Coronary artery (tissue), 2 donors: Measurements from ENCODE around the gene SPR.

Experiments used
- DNase-seq: peaks from one replicate; pipeline ENCODE4 v3.0.0-alpha.2; 2017; ENCODE audit warnings: low spot score
- H3K27ac ChIP-seq, 2 donors: fragments of 200-600 bp; sonication (generic); one replicate each; pipeline ENCODE4 v1.5.1; 2016 to 2019
- H3K4me3 ChIP-seq: fragments of 200-600 bp; sonication (generic); 2 replicates; pipeline ENCODE4 v1.5.1; 2016; ENCODE audit warnings: mild to moderate bottlenecking, moderate library complexity
- TF ChIP-seq, protein P1 (sequence below): fragments of 200-600 bp; sonication (generic); IDR thresholded peaks from one replicate; pipeline ENCODE4 v1.5.1; 2019; ENCODE audit warnings: antibody characterized with exemption

Gene SPR

DNA sequence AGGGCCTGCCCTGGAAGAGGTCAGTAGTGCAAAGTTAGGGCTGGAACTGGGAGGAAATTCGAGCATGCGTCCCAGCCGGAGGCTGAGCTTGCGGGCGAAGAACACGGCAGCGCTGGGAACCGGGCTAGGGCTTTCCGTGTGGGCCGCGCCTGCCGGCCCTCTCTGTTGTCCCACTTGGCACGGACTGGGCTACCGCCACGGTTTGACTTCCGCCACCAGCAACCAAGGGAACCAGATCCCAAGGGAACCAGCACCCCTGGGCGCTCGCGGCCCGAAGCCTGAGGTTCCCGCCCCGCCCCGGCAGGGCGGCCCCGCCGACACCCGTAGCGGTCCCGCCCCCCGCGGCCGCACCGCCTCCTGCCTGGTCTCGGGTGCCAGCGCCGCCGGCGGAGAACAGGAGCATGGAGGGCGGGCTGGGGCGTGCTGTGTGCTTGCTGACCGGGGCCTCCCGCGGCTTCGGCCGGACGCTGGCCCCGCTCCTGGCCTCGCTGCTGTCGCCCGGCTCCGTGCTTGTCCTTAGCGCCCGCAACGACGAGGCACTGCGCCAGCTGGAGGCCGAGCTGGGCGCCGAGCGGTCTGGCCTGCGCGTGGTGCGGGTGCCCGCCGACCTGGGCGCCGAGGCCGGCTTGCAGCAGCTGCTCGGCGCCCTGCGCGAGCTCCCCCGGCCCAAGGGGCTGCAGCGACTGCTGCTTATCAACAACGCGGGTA, at the start of gene SPR:
SPR (plus strand) TSS at position 377 of the 708 bp plus-strand sequence; CDS start at position 402, 25 bp downstream.
- peak within 1 kb of the TSS; percentile 79 to 93 for H3K27ac ChIP-seq
- peak; percentile 82 for DNase-seq
- H3K4me3 ChIP-seq = peak within 1 kb of the TSS; percentile 79
- TF ChIP-seq, protein P1, sequence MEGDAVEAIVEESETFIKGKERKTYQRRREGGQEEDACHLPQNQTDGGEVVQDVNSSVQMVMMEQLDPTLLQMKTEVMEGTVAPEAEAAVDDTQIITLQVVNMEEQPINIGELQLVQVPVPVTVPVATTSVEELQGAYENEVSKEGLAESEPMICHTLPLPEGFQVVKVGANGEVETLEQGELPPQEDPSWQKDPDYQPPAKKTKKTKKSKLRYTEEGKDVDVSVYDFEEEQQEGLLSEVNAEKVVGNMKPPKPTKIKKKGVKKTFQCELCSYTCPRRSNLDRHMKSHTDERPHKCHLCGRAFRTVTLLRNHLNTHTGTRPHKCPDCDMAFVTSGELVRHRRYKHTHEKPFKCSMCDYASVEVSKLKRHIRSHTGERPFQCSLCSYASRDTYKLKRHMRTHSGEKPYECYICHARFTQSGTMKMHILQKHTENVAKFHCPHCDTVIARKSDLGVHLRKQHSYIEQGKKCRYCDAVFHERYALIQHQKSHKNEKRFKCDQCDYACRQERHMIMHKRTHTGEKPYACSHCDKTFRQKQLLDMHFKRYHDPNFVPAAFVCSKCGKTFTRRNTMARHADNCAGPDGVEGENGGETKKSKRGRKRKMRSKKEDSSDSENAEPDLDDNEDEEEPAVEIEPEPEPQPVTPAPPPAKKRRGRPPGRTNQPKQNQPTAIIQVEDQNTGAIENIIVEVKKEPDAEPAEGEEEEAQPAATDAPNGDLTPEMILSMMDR = no peak

DNA sequence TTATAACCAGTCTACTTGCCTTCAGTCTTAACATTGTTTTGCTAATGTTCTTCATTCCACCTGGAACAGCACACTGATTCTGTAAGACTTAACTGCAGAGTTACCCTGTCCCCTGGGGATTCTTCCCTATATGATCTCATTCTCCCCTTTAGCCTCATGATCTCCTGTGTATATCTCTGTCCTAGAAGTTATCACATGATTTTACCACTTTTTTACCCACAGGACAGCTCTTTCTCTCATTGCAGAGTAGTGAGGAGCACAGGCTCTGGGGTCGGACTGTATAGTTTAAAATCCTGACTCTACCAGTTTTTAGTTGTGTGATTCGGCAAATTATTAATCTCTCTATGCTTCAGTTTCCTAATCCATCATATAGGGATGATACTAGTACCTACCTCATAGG, 47.1 kb upstream of the SPR start:
- DNase-seq = no peak
- Histone ChIP-seq H3K27ac (no peak overlapping the region), H3K4me3 (no peak overlapping the region)
- TF ChIP-seq, protein P1 = no peak

DNA sequence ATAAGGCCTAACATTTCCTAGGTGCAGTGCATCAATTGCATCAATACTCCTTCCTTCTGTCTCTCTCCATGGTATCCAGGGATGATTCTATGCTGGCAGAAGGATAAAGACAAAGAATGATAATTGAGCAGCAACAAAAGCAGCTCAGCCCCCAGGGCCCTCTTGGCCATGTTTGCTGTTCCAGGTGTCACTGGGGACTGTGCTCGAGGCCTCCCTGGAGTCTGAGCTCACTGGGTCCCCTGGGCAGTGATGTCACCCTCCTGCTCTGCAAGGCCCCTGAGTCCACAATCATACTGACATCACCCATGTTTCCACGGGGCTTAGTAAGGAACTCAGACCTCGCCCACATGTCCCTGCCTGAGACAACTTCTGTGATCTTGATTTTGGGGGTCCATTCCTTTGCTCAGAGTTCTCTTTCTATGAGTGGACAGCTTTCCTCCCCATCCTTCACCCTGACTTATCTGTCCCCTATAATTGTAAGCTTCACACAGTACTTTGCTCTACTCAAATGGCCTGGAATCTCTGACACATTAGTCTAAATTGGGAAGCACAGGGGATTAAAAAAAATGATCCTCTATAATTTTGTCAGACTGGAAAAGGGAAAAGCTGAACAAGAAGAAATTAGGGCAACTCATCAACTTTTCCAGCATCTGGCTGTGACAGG, 45.6 kb upstream of the SPR start:
- Histone ChIP-seq H3K4me3 (no peak overlapping the region), H3K27ac (no peak overlapping the region)
- no peak for DNase-seq
- TF ChIP-seq, protein P1 = no peak

DNA sequence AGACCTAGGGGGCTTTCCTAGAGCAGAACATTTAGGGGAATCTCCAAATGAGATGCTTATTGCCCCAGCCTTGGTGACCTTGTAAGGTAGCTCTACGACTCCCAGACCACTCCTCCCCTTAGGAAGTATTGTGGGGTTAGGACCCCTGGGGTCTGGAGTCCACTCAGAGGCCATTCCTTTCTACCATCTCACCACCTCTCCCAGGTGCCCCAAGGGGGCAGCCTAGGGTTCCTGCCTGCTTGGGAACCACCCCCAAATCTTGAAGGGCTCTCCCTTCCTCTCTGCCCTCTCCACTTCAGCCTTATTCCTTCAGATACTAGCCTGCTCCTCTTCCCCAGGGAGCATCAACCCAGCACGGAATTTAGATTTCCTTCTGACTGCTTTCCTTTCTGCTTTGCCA, 43.9 kb upstream of the SPR start:
- no peak for DNase-seq
- Histone ChIP-seq H3K4me3 (no peak overlapping the region), H3K27ac (no peak overlapping the region)
- TF ChIP-seq, protein P1 = no peak

DNA sequence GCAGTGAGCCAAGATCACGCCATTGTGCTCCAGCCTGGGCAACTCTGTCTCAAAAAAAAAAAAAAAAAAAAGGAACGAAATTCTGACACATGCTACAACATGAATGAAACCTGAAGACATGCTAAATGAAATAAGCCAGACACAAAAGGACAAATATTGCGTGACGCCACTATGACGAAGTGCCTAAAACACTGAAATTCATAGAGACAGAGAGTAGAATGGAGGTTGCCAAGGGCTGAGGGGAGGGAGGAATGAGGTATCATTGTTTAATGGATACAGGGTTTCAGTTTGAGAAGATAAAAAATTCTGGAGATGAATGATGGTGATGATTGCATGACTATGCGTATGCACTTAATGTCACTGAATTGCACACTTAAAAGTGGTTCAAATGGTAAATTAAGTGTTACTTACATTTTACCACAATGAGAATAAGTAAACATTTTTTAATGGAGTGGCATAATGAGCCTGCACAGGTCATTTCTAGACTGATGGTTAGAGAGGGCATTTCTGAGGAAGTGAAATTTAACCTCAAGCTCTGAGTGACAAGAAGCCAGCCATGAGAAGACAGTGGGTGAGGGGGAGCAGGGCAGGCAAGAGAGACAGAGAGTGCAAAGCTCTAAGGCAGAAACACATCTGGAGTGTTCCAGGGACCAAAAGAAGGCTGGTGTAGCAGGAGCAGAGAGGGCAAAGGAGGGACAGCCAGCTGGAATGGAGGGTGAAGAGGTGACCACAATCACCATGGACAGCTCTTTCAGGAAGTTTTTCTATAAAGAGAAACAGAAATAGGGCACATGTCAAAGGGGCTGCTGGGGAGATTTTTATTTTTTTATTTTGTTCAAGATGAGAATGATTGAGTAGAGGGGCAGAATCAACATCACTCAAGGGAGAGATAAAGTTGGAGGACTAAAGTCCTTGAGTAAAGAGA, 40.8 kb upstream of the SPR start:
- no peak overlapping the region for H3K4me3 ChIP-seq
- no peak for DNase-seq
- no peak overlapping the region for H3K27ac ChIP-seq
- TF ChIP-seq, protein P1 = no peak

DNA sequence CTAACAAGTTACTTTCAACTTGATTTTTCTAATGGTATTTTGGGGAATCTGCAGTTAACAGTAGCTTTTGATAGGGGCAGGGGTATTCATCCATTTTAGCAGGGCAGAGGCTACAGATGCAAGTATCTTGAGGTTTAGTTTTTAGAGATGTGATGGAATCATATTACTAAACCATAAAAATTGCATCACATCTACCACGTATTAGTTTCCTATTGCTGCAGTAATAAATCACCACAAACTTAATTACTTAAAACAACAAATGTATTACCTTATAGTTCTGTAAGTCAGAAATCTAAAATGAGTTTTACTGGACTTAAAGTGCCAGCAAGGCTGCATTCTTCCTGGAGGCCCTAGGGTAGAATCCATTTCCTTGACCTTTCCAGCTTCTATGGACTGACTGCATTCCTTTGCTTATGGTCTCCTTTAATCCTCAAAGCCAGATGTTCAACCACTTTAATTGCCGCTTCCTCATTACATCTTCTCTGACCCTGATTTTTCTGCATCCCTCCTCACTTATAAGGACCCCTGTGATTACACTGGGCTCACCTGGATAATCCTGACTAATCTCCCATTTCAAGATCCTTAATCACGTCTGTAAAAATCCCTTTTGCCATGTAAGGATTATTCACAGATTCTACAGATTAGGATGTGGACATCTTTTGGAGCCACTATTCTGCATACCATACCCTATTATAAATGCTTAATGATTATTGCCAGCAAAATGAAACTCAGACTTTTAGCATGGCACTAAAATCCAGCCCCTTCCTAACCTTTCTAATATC, 39.5 kb upstream of the SPR start:
- H3K4me3 ChIP-seq = no peak overlapping the region
- no peak for DNase-seq
- TF ChIP-seq, protein P1 = no peak
- H3K27ac ChIP-seq = no peak overlapping the region
